Subcutaneous adipose tissue (tissue), 4 donors: ENCODE data around the gene PCDHA5. TPM values are rescaled to one million over a fixed set of nuclear protein-coding genes. Genes with fewer than 3 reads are reported as not detected.

Experiments used
- total RNA-seq, 4 donors: library from RNA; depleted of rRNA; stranded (reverse); fragments of >200 nt; gene quantifications; one replicate each; pipeline ENCODE4 v1.1.0, GENCODE V29; 2016
- TF ChIP-seq, protein P1 (sequence below): fragments of 450-650 bp; IDR thresholded peaks from one replicate; pipeline ENCODE4 v1.5.1; 2016; ENCODE audit warnings: low read depth, mild to moderate bottlenecking, control low read depth, antibody characterized with exemption, moderate library complexity

Gene PCDHA5
- total RNA-seq, 4 donors from 2014 or later, result 0.33 to 0.57 (median 0.51) TPM; not detected in 1

DNA sequence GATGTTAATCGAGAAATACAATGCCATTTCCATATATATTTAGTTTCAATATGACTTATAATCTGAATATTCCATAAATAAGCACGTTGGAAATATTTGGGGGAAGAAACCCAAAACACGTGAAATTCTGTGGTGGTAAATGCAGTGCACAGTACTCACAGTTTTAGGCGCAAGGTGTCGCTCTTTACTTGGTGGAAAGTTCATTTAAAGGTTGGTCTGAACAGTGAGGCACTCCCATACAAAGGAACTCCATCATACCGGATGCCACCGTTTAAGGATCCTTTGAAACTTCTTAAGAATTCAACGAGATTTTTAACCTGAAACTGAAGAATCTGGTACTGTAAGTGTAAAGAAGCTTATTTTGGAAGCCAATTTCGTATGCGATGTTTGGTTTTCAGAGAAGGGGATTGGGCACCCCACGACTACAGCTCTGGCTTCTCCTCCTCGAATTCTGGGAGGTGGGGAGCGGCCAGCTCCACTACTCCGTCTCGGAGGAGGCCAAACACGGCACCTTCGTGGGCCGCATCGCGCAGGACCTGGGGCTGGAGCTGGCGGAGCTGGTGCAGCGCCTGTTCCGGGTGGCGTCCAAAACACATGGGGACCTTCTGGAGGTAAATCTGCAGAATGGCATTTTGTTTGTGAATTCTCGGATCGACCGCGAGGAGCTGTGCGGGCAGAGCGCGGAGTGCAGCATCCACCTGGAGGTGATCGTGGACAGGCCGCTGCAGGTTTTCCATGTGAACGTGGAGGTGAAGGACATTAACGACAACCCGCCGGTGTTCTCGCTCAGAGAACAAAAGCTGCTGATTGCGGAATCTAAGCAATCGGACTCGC, 47.5 kb downstream of the PCDHA5 start, which contains the start of gene PCDHA11:
Gene PCDHA11 (plus strand): TSS at position 237 of the 834 bp plus-strand sequence. CDS start 147 bp downstream, at position 384.
- TF ChIP-seq, protein P1, sequence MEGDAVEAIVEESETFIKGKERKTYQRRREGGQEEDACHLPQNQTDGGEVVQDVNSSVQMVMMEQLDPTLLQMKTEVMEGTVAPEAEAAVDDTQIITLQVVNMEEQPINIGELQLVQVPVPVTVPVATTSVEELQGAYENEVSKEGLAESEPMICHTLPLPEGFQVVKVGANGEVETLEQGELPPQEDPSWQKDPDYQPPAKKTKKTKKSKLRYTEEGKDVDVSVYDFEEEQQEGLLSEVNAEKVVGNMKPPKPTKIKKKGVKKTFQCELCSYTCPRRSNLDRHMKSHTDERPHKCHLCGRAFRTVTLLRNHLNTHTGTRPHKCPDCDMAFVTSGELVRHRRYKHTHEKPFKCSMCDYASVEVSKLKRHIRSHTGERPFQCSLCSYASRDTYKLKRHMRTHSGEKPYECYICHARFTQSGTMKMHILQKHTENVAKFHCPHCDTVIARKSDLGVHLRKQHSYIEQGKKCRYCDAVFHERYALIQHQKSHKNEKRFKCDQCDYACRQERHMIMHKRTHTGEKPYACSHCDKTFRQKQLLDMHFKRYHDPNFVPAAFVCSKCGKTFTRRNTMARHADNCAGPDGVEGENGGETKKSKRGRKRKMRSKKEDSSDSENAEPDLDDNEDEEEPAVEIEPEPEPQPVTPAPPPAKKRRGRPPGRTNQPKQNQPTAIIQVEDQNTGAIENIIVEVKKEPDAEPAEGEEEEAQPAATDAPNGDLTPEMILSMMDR, result no peak

DNA sequence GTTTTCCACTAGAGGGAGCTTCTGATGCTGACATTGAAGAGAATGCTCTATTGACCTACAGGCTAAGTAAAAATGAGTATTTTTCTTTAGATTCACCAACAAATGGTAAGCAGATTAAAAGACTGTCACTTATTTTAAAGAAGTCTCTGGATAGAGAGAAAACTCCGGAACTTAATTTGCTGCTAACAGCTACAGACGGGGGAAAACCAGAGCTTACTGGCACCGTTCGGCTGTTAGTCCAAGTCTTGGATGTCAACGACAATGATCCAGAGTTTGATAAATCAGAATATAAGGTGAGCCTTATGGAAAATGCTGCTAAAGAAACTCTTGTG, 48.1 kb downstream of the PCDHA5 start:
- TF ChIP-seq, protein P1, result no peak

DNA sequence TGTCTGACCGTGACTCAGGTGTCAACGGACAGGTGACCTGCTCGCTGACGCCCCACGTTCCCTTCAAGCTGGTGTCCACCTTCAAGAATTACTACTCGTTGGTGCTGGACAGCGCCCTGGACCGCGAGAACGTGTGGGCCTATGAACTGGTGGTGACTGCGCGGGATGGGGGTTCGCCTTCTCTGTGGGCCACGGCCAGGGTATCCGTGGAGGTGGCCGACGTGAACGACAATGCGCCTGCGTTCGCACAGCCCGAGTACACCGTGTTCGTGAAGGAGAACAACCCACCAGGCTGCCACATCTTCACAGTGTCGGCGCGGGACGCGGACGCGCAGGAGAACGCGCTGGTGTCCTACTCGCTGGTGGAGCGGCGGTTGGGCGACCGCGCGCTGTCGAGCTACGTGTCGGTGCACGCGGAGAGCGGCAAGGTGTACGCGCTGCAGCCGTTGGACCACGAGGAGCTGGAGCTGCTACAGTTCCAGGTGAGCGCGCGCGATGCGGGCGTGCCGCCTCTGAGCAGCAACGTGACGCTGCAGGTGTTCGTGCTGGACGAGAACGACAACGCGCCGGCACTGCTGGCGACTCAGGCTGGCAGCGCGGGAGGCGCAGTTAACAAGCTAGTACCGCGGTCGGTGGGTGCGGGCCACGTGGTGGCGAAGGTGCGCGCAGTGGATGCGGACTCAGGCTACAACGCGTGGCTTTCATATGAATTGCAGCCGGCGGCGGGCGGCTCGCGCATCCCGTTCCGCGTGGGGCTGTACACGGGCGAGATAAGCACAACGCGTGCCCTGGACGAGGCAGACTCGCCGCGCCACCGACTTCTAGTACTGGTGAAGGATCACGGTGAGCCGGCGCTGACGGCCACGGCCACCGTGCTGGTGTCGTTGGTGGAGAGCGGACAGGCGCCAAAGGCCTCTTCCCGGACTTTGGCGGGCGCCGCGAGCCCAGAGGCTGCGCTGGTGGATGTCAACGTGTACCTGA, 49.1 kb downstream of the PCDHA5 start:
- TF ChIP-seq, protein P1, result no peak

Other genes starting within 250 kb of the PCDHA5 start
- 100 to 1,000 TPM in 2 of 4 donors, 10 to 100 TPM in 2; 61.2 to 114 (median 97.3) TPM for gene CD14, start 188.4 kb upstream of the PCDHA5 start, total RNA-seq
- gene TMCO6, start 182.2 kb upstream of the PCDHA5 start, total RNA-seq, result 10 to 100 TPM; 11.4 to 64.5 (median 23.7) TPM
- 10 to 100 TPM; 63.2 to 83.2 (median 74.8) TPM for gene NDUFA2, start 174.0 kb upstream of the PCDHA5 start, total RNA-seq
- 100 to 1,000 TPM in 3 of 4 donors, 10 to 100 TPM in 1; 80.7 to 144 (median 114) TPM for gene IK, start 173.8 kb upstream of the PCDHA5 start, total RNA-seq
- 10 to 100 TPM; 11.4 to 31.6 (median 19.8) TPM for gene WDR55, start 156.7 kb upstream of the PCDHA5 start, total RNA-seq
- 1 to 10 TPM in 2 of 4 donors, under 1 TPM in 1, not detected in 1; 0.66 to 1.3 (median 1.2) TPM for gene DND1, start 148.0 kb upstream of the PCDHA5 start, total RNA-seq
- gene HARS1, start 130.2 kb upstream of the PCDHA5 start, total RNA-seq, result 10 to 100 TPM; 38.4 to 49.8 (median 47.4) TPM
- 10 to 100 TPM; 23.2 to 32.1 (median 31.4) TPM for gene HARS2, start 130.2 kb upstream of the PCDHA5 start, total RNA-seq
- 10 to 100 TPM; 35.0 to 48.7 (median 43.0) TPM for gene ZMAT2, start 121.2 kb upstream of the PCDHA5 start, total RNA-seq
- gene PCDHA1, start 35.5 kb upstream of the PCDHA5 start, total RNA-seq, result not detected
- gene PCDHA2, start 26.8 kb upstream of the PCDHA5 start, total RNA-seq, result under 1 TPM in 1 of 4 donors, not detected in 3; 0.38 TPM
- gene PCDHA3, start 20.6 kb upstream of the PCDHA5 start, total RNA-seq, result under 1 TPM; 0.16 to 0.34 (median 0.20) TPM
- 1 to 10 TPM in 1 of 4 donors, under 1 TPM in 3; 0.16 to 1.3 (median 0.76) TPM for gene PCDHA4, start 14.5 kb upstream of the PCDHA5 start, total RNA-seq
- under 1 TPM; 0.22 to 0.49 (median 0.36) TPM for gene PCDHA6, start 6.3 kb downstream of the PCDHA5 start, total RNA-seq
- under 1 TPM; 0.17 to 0.44 (median 0.26) TPM for gene PCDHA7, start 12.7 kb downstream of the PCDHA5 start, total RNA-seq
- under 1 TPM in 1 of 4 donors, not detected in 3; 0.17 TPM for gene PCDHA8, start 19.6 kb downstream of the PCDHA5 start, total RNA-seq
- under 1 TPM in 3 of 4 donors, not detected in 1; under 0.01 to 0.34 (median 0.19) TPM for gene PCDHA9, start 26.8 kb downstream of the PCDHA5 start, total RNA-seq
- 1 to 10 TPM in 1 of 4 donors, under 1 TPM in 3; 0.51 to 1.9 (median 0.66) TPM for gene PCDHA10, start 34.3 kb downstream of the PCDHA5 start, total RNA-seq
- under 1 TPM in 3 of 4 donors, not detected in 1; 0.22 to 0.34 (median 0.33) TPM for gene PCDHA11, start 47.3 kb downstream of the PCDHA5 start, total RNA-seq
- under 1 TPM in 3 of 4 donors, not detected in 1; 0.17 to 0.22 (median 0.19) TPM for gene PCDHA12, start 53.7 kb downstream of the PCDHA5 start, total RNA-seq
- gene PCDHA13, start 60.5 kb downstream of the PCDHA5 start, total RNA-seq, result 1 to 10 TPM in 1 of 4 donors, under 1 TPM in 3; 0.34 to 1.5 (median 0.69) TPM
- 1 to 10 TPM in 1 of 4 donors, under 1 TPM in 3; 0.44 to 1.9 (median 0.74) TPM for gene PCDHAC1, start 104.7 kb downstream of the PCDHA5 start, total RNA-seq
- gene PCDHAC2, start 144.9 kb downstream of the PCDHA5 start, total RNA-seq, result 1 to 10 TPM in 1 of 4 donors, under 1 TPM in 3; 0.49 to 1.1 (median 0.81) TPM
- gene PCDHB1, start 229.8 kb downstream of the PCDHA5 start, total RNA-seq, result not detected